Osteocyte (in vitro differentiated cells): ENCODE measurements around the gene NEK10. TPM values are rescaled to one million over a fixed set of nuclear protein-coding genes. Genes with fewer than 3 reads are reported as not detected.

Source experiments
- DNase-seq: peaks from one replicate; pipeline ENCODE4 v3.0.0; 2021; ENCODE audit warnings: mixed read lengths; ENCODE audit not compliant: unreplicated experiment; ENCODE audit errors: extremely low spot score
- H3K27ac Mint-ChIP-seq: one replicate; pipeline ENCODE4 v1.8.0; 2021; ENCODE audit warnings: mild to moderate bottlenecking, mixed read lengths; ENCODE audit not compliant: unreplicated experiment
- H3K27me3 Mint-ChIP-seq: one replicate; pipeline ENCODE4 v1.8.0; 2021; ENCODE audit warnings: mixed read lengths; ENCODE audit not compliant: unreplicated experiment
- H3K36me3 Mint-ChIP-seq: one replicate; pipeline ENCODE4 v1.8.0; 2021; ENCODE audit warnings: mixed read lengths; ENCODE audit not compliant: unreplicated experiment
- H3K4me1 Mint-ChIP-seq: one replicate; pipeline ENCODE4 v1.8.0; 2021; ENCODE audit warnings: mixed read lengths; ENCODE audit not compliant: unreplicated experiment
- H3K4me3 Mint-ChIP-seq: one replicate; pipeline ENCODE4 v1.8.0; 2021; ENCODE audit warnings: mild to moderate bottlenecking, moderate library complexity, mixed read lengths; ENCODE audit not compliant: unreplicated experiment
- H3K9me3 Mint-ChIP-seq: one replicate; pipeline ENCODE4 v1.8.0; 2021; ENCODE audit warnings: mixed read lengths; ENCODE audit not compliant: unreplicated experiment
- CTCF ChIP-seq: fragments of 200-600 bp; sonication (generic); IDR thresholded peaks from 2 replicates; pipeline ENCODE4 v1.5.0; 2021; ENCODE audit warnings: antibody characterized with exemption, mild to moderate bottlenecking, moderate library complexity
- total RNA-seq: library from RNA; stranded (reverse); gene quantifications from 2 replicates; pipeline ENCODE4 v1.2.1, GENCODE V29; 2021

The NEK10 gene
- total RNA-seq, 1 donor from 2014 or later = 6.8 TPM

GRCh38 chr3:27326629-27327545 is 42.3 kb downstream of the NEK10 start:
- no peak for TF ChIP-seq CTCF
- H3K36me3 Mint-ChIP-seq = peaks cover 12% of the 10 kb centered on the region
- no peaks in the 10 kb centered on the region for H3K27me3 Mint-ChIP-seq
- no peak for DNase-seq
- H3K4me3 Mint-ChIP-seq = peak overlapping the region; percentile 11
- H3K9me3 Mint-ChIP-seq = no peaks in the 10 kb centered on the region
- peak overlapping the region; percentile 77 for H3K27ac Mint-ChIP-seq
- peaks cover 52% of the 10 kb centered on the region for H3K4me1 Mint-ChIP-seq

- H3K9me3 Mint-ChIP-seq = no peaks in the 10 kb centered on the region
- DNase-seq = no peak
- H3K4me1 Mint-ChIP-seq = peaks cover 52% of the 10 kb centered on the region
- no peak overlapping the region for H3K4me3 Mint-ChIP-seq
- peaks cover 12% of the 10 kb centered on the region for H3K36me3 Mint-ChIP-seq
- TF ChIP-seq CTCF = no peak
- H3K27me3 Mint-ChIP-seq = no peaks in the 10 kb centered on the region
- peak overlapping the region; percentile 87 for H3K27ac Mint-ChIP-seq
These were observed 43.0 kb downstream of the NEK10 start for GRCh38 chr3:27326202-27326601.

DNA sequence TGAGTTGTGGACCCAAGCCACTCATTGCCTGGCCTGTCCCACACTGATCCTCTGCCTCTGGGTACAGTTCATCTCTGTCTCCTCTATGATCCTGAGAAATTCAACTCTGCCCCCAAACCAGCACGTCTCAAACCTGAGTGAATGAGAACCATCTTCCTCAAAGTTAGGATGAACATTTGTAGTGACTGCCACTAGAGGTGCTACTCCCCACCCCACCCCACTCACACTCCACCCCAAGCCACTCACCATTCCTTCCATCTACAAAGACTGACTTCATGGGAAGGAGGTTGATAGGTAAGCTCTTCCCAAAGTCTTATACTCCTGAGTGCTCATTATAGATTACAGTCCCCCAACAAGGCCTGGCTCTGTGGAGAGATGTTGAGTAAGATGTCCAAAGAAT is 43.8 kb downstream of the NEK10 start:
- no peak for DNase-seq
- Mint-ChIP-seq H3K4me3 (no peak overlapping the region), H3K27ac (peak overlapping the region; percentile 87)

DNA sequence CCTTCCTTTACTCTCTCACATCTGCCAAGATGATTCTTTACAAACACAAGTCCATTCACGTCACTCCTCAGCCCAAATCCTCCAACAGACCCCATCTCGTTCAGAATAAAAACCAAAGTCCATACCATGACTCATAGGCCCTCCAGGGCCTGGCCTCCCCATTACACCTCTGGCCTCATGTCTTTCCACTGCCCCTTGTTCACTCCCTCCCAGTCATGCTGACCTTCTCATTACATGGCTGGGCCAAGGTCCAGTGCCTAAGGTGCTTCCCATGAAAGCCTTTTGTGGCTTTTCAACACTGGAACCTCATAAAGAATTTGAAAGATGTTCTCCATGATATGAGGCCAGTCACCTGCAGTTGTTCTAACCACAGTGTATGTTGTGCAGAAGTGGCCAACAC is 44.5 kb downstream of the NEK10 start:
- peak overlapping the region; percentile 5 for H3K27ac Mint-ChIP-seq
- DNase-seq = no peak
- H3K36me3 Mint-ChIP-seq = peaks cover 18% of the 10 kb centered on the region
- H3K4me1 Mint-ChIP-seq = peaks cover 52% of the 10 kb centered on the region
- no peaks in the 10 kb centered on the region for H3K9me3 Mint-ChIP-seq
- no peak for TF ChIP-seq CTCF
- H3K27me3 Mint-ChIP-seq = no peaks in the 10 kb centered on the region
- H3K4me3 Mint-ChIP-seq = no peak overlapping the region

More for the DNA sequence above, 43.8 kb downstream of the NEK10 start:
- Mint-ChIP-seq H3K4me1 (peaks cover 52% of the 10 kb centered on the region), H3K27me3 (no peaks in the 10 kb centered on the region), H3K36me3 (peaks cover 18% of the 10 kb centered on the region), H3K9me3 (no peaks in the 10 kb centered on the region)
- TF ChIP-seq CTCF = peak; percentile 13

GRCh38 chr3:27323087-27323570 is 46.1 kb downstream of the NEK10 start:
- no peak for TF ChIP-seq CTCF
- DNase-seq = no peak
- peaks cover 21% of the 10 kb centered on the region for H3K36me3 Mint-ChIP-seq
- no peak overlapping the region for H3K4me3 Mint-ChIP-seq
- H3K4me1 Mint-ChIP-seq = peaks cover 49% of the 10 kb centered on the region
- H3K27ac Mint-ChIP-seq = no peak overlapping the region
- H3K9me3 Mint-ChIP-seq = no peaks in the 10 kb centered on the region
- no peaks in the 10 kb centered on the region for H3K27me3 Mint-ChIP-seq
